SK-N-SH (cell line): Measurements from ENCODE around the gene KRT36. TPM values are rescaled to one million over a fixed set of nuclear protein-coding genes. Genes with fewer than 3 reads are reported as not detected.

Experiments
- CTCF ChIA-PET: fragments of 300-600, 350-600 bp; formaldehyde crosslinking; extraction: SDS; loops from one replicate; lab custom pipeline; 2021; lab: Yijun Ruan, JAX
- POLR2A ChIA-PET: fragments of 350-600 bp; sonication (Branson Sonifier 250); formaldehyde crosslinking; extraction: SDS; loops from one replicate; lab custom pipeline; 2020; ENCODE audit warnings: antibody characterized with exemption, inconsistent platforms; lab: Yijun Ruan, JAX
- DNase-seq: peaks from one replicate; pipeline ENCODE4 v3.0.0; 2012
- H2AFZ ChIP-seq: fragments of 200-600 bp; sonication (generic); 2 replicates; pipeline ENCODE4 v1.8.1; 2016; ENCODE audit warnings: antibody characterized with exemption, mild to moderate bottlenecking, low read depth
- H3F3A ChIP-seq: fragments of 200-600 bp; sonication (generic); replicated peaks from 2 replicates; pipeline ENCODE3; 2016; ENCODE audit warnings: antibody characterized with exemption, mild to moderate bottlenecking; ENCODE audit not compliant: insufficient read depth
- H3K27ac ChIP-seq, 2 experiments: fragments of 200-500 bp in 1 of 2; fragments of 200-600 bp in 1 of 2; sonication (Bioruptor generic) in 1 of 2; sonication (generic), shearing (Covaris generic) in 1 of 2; 2 replicates each; pipeline versions ENCODE4 v1.5.1 to v1.6.1; 2014 to 2016; ENCODE audit warnings: low read depth in 2 of 2, inconsistent platforms in 1 of 2, low read length in 1 of 2, mild to moderate bottlenecking in 1 of 2, mixed read lengths in 1 of 2
- H3K27me3 ChIP-seq: fragments of 200-600 bp; sonication (generic), shearing (Covaris generic); 2 replicates; pipeline ENCODE4 v1.6.1; 2016; ENCODE audit warnings: mixed run types; ENCODE audit not compliant: insufficient read depth
- H3K36me3 ChIP-seq, 2 experiments: fragments of 200-500 bp in 1 of 2; fragments of 200-600 bp in 1 of 2; sonication (Bioruptor generic) in 1 of 2; sonication (generic) in 1 of 2; replicated peaks in 1 of 2; 2 replicates each; pipeline versions ENCODE3 to v1.5.1; 2014 to 2016; ENCODE audit warnings: low read length in 1 of 2, mild to moderate bottlenecking in 1 of 2; ENCODE audit not compliant: insufficient read depth in 2 of 2, control insufficient read depth in 1 of 2
- H3K4me1 ChIP-seq, 2 experiments: fragments of 200-500 bp in 1 of 2; fragments of 200-600 bp in 1 of 2; sonication (Bioruptor generic) in 1 of 2; sonication (generic), shearing (Covaris generic) in 1 of 2; 2 replicates each; pipeline versions ENCODE4 v1.5.1 to v1.6.1; 2014 to 2016; ENCODE audit warnings: low read depth in 1 of 2, low read length in 1 of 2, mixed run types in 1 of 2; ENCODE audit not compliant: insufficient read depth in 2 of 2, control insufficient read depth in 1 of 2
- H3K4me2 ChIP-seq: fragments of 200-600 bp; sonication (generic), shearing (Covaris generic); 2 replicates; pipeline ENCODE4 v1.6.1; 2017; ENCODE audit warnings: mixed run types
- H3K4me3 ChIP-seq, 2 experiments: fragments of 200-500 bp in 1 of 2; fragments of 200-600 bp in 1 of 2; sonication (Bioruptor generic) in 1 of 2; sonication (generic), shearing (Covaris generic) in 1 of 2; 2 replicates each; pipeline versions ENCODE4 v1.5.1 to v1.8.1; 2014 to 2016; ENCODE audit warnings: low read depth in 2 of 2, inconsistent platforms in 1 of 2, low read length in 1 of 2, mild to moderate bottlenecking in 1 of 2, mixed read lengths in 1 of 2, moderate library complexity in 1 of 2
- H3K79me2 ChIP-seq: fragments of 200-600 bp; sonication (generic); 2 replicates; pipeline ENCODE4 v1.8.1; 2017; ENCODE audit warnings: mild to moderate bottlenecking; ENCODE audit not compliant: insufficient read depth
- H3K9ac ChIP-seq: fragments of 200-600 bp; sonication (generic); 2 replicates; pipeline ENCODE4 v1.6.1; 2017; ENCODE audit warnings: mixed run types
- H3K9me2 ChIP-seq: fragments of 200-600 bp; sonication (generic); 2 replicates; pipeline ENCODE4 v1.6.1; 2017; ENCODE audit warnings: mixed run types
- H3K9me3 ChIP-seq: fragments of 200-600 bp; sonication (generic); 2 replicates; pipeline ENCODE4 v1.6.1; 2017; ENCODE audit warnings: mixed run types, mild to moderate bottlenecking, moderate library complexity
- H4K20me1 ChIP-seq: fragments of 200-600 bp; sonication (generic); 2 replicates; pipeline ENCODE4 v1.6.1; 2017; ENCODE audit warnings: mild to moderate bottlenecking, mixed run types; ENCODE audit not compliant: insufficient read depth
- FOSL2 ChIP-seq: IDR thresholded peaks from 2 replicates; pipeline ENCODE4 v1.4.0; 2012; ENCODE audit warnings: low read depth, mild to moderate bottlenecking, moderate library complexity, borderline replicate concordance
- FOXJ3 ChIP-seq: sonication (generic); formaldehyde crosslinking; IDR thresholded peaks from 2 replicates; pipeline ENCODE4 v1.5.1; 2020; ENCODE audit warnings: mild to moderate bottlenecking, missing genetic modification reagents
- FOXM1 ChIP-seq: IDR thresholded peaks from 2 replicates; pipeline ENCODE4 v1.4.0; 2012; ENCODE audit warnings: low read depth, mild to moderate bottlenecking
- GABPA ChIP-seq: IDR thresholded peaks from 2 replicates; pipeline ENCODE4 v1.4.0; 2012; ENCODE audit warnings: low read depth, mild to moderate bottlenecking
- JUND ChIP-seq: IDR thresholded peaks from 2 replicates; pipeline ENCODE4 v1.4.0; 2012
- MEF2A ChIP-seq: IDR thresholded peaks from 2 replicates; pipeline ENCODE4 v1.4.0; 2012; ENCODE audit warnings: low read depth, borderline replicate concordance
- NFIC ChIP-seq: IDR thresholded peaks from 2 replicates; pipeline ENCODE4 v1.4.0; 2012; ENCODE audit warnings: borderline replicate concordance
- NRF1 ChIP-seq: IDR thresholded peaks from 2 replicates; pipeline ENCODE4 v1.6.1; 2012; ENCODE audit warnings: low read depth, mild to moderate bottlenecking, low read length
- POLR2AphosphoS5 ChIP-seq: IDR thresholded peaks from 2 replicates; pipeline ENCODE4 v1.6.1; 2012; ENCODE audit warnings: low read depth, low read length
- RAD21 ChIP-seq: IDR thresholded peaks from 2 replicates; pipeline ENCODE4 v1.6.1; 2012; ENCODE audit warnings: mild to moderate bottlenecking, low read length
- RXRA ChIP-seq: IDR thresholded peaks from 2 replicates; pipeline ENCODE4 v1.4.0; 2012; ENCODE audit warnings: low read depth, mild to moderate bottlenecking, borderline replicate concordance
- SMC3 ChIP-seq: IDR thresholded peaks from 2 replicates; pipeline ENCODE4 v1.6.1; 2012; ENCODE audit warnings: low read depth, low read length, improper control_type of control experiment
- TAF1 ChIP-seq: IDR thresholded peaks from 2 replicates; pipeline ENCODE4 v1.6.1; 2012; ENCODE audit warnings: low read depth, mild to moderate bottlenecking, low read length, moderate library complexity, borderline replicate concordance
- TCF12 ChIP-seq: IDR thresholded peaks from 2 replicates; pipeline ENCODE4 v1.4.0; 2012
- YY1 ChIP-seq: IDR thresholded peaks from 2 replicates; pipeline ENCODE4 v1.4.0; 2012; ENCODE audit warnings: low read depth, mild to moderate bottlenecking
- WGBS: methylation state at CpG from one replicate; pipeline ENCODE4 v1.1.6; 2017; ENCODE audit warnings: low lambda C conversion rate; 5-methylcytosine and 5-hydroxymethylcytosine counted together
- polyA plus RNA-seq, 3 experiments: library from polyadenylated mRNA; depleted of rRNA; stranded (reverse); fragments of >200 nt; gene quantifications; 2 replicates each; pipeline ENCODE4 v1.2.3, GENCODE V29; 2012
- TF ChIP-seq, protein P1 (sequence below): IDR thresholded peaks from 2 replicates; pipeline ENCODE4 v1.4.0; 2012; ENCODE audit warnings: low read depth, borderline replicate concordance
- TF ChIP-seq, protein P2 (sequence below): IDR thresholded peaks from 2 replicates; pipeline ENCODE4; 2012
- TF ChIP-seq, protein P3 (sequence below): IDR thresholded peaks from 2 replicates; pipeline ENCODE4 v1.4.0; 2012; ENCODE audit warnings: low read depth, borderline replicate concordance

The KRT36 gene
- polyA plus RNA-seq, 1 of the 3 experiments (the other 2 are of a cell fraction), result not detected

DNA sequence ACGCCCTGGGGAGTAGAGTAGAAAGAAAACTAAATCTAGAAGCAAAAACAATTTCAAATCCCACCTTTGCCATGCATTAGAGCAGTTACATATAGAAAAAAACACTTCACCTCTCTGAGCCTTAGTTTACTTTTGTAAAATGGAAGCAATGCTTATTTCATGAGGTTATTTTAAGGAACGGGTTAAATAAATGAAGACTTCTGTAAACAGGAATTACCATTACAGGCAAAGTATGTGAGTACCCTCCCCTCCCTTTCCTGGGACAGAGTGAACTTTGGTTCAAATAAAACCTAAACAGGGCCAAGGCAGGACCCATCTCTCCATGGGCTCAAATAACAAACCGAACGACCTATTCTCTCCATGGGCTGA, 33.5 kb upstream of the KRT36 start:
- Histone ChIP-seq H3K9me2 (no peaks in the 10 kb centered on the region), H3K79me2 (no peaks in the 10 kb centered on the region), H3K4me1 (peaks cover 41 to 61% of the 10 kb centered on the region in 2 experiments), H3K9me3 (no peaks in the 10 kb centered on the region), H3K4me2 (peak overlapping the region; percentile 66), H3K27ac (peak overlapping the region; percentile 45 to 86), H3F3A (peaks cover 2% of the 10 kb centered on the region), H3K27me3 (no peaks in the 10 kb centered on the region), H4K20me1 (no peaks in the 10 kb centered on the region), H3K9ac (peak overlapping the region; percentile 20), H3K4me3 (peak overlapping the region in 1 of 2 experiments; percentile 17; a peak in 1 of 4 replicates), H2AFZ (no peak overlapping the region), H3K36me3 (no peaks in the 10 kb centered on the region)
- TF ChIP-seq GABPA (no peak), NRF1 (no peak), SMC3 (no peak), JUND (no peak), FOXJ3 (no peak), POLR2AphosphoS5 (no peak), FOXM1 (no peak), YY1 (no peak), NFIC (no peak), MEF2A (no peak), TAF1 (no peak), FOSL2 (no peak), RAD21 (no peak), TCF12 (no peak), RXRA (no peak)
- TF ChIP-seq, protein P1, sequence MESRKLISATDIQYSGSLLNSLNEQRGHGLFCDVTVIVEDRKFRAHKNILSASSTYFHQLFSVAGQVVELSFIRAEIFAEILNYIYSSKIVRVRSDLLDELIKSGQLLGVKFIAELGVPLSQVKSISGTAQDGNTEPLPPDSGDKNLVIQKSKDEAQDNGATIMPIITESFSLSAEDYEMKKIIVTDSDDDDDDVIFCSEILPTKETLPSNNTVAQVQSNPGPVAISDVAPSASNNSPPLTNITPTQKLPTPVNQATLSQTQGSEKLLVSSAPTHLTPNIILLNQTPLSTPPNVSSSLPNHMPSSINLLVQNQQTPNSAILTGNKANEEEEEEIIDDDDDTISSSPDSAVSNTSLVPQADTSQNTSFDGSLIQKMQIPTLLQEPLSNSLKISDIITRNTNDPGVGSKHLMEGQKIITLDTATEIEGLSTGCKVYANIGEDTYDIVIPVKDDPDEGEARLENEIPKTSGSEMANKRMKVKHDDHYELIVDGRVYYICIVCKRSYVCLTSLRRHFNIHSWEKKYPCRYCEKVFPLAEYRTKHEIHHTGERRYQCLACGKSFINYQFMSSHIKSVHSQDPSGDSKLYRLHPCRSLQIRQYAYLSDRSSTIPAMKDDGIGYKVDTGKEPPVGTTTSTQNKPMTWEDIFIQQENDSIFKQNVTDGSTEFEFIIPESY, result no peak
- TF ChIP-seq, protein P2, sequence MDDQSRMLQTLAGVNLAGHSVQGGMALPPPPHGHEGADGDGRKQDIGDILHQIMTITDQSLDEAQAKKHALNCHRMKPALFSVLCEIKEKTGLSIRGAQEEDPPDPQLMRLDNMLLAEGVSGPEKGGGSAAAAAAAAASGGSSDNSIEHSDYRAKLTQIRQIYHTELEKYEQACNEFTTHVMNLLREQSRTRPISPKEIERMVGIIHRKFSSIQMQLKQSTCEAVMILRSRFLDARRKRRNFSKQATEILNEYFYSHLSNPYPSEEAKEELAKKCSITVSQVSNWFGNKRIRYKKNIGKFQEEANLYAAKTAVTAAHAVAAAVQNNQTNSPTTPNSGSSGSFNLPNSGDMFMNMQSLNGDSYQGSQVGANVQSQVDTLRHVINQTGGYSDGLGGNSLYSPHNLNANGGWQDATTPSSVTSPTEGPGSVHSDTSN, result no peak
- TF ChIP-seq, protein P3, sequence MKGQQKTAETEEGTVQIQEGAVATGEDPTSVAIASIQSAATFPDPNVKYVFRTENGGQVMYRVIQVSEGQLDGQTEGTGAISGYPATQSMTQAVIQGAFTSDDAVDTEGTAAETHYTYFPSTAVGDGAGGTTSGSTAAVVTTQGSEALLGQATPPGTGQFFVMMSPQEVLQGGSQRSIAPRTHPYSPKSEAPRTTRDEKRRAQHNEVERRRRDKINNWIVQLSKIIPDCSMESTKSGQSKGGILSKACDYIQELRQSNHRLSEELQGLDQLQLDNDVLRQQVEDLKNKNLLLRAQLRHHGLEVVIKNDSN, result no peak
- CTCF ChIA-PET, result interaction anchor here (0.6 to 10.6 kb wide), 6 partner anchors 10 to 701 kb away, joined by 3 to 144 read pairs (median 3); no protein-coding TSS in a partner anchor
- DNase-seq, result no peak
- 77% methylated on average over 4 of the region's 4 CpGs for WGBS
- POLR2A ChIA-PET, result interaction anchor here (1.2 to 1.3 kb wide), 2 partner anchors 25 to 166 kb away, joined by 3 to 9 read pairs; no protein-coding TSS in a partner anchor
